Psoas muscle (tissue), 8 donors: Measurements from ENCODE around the gene GREB1. TPM values are rescaled to one million over a fixed set of nuclear protein-coding genes. Genes with fewer than 3 reads are reported as not detected.

Experiments
- ATAC-seq, 4 donors: fragments of 200-7000 bp; cut with Tn5 transposase; one replicate each; pipeline ENCODE4 v1.9.1; 2020; ENCODE audit warnings: moderate library complexity in 3 of 4, mild to moderate bottlenecking in 2 of 4
- DNase-seq, 2 donors: peaks; one replicate each; pipeline ENCODE4 v3.0.0-alpha.2; 2020
- H3K27ac ChIP-seq: fragments of 200-600 bp; one replicate; pipeline ENCODE4 v1.8.0; 2022
- H3K27me3 ChIP-seq, 3 donors: fragments of 200-600 bp in 1 of 3; one replicate each; pipeline versions ENCODE4 v1.6.1 to v1.8.0; 2013 to 2022; ENCODE audit warnings: low read length in 2 of 3, mild to moderate bottlenecking in 2 of 3, moderate library complexity in 1 of 3; ENCODE audit not compliant: insufficient read depth in 3 of 3
- H3K36me3 ChIP-seq, 2 donors: fragments of 200-600 bp in 1 of 2; one replicate each; pipeline versions ENCODE4 v1.6.1 to v1.8.0; 2013 to 2022; ENCODE audit warnings: low read depth in 1 of 2, mild to moderate bottlenecking in 1 of 2, moderate library complexity in 1 of 2; ENCODE audit not compliant: insufficient read depth in 1 of 2
- H3K4me1 ChIP-seq: fragments of 200-600 bp; one replicate; pipeline ENCODE4 v1.8.0; 2022
- H3K4me3 ChIP-seq: fragments of 200-600 bp; one replicate; pipeline ENCODE4 v1.8.0; 2022; ENCODE audit warnings: mild to moderate bottlenecking
- H3K9me3 ChIP-seq: fragments of 200-600 bp; one replicate; pipeline ENCODE4 v1.8.0; 2022
- CTCF ChIP-seq: fragments of 200-600 bp; IDR thresholded peaks from one replicate; pipeline ENCODE4 v1.8.0; 2022; ENCODE audit warnings: antibody characterized with exemption
- WGBS, 3 donors: extraction: QIAGEN DNeasy Blood & Tissue Kit; methylation state at CpG; one replicate each; pipeline versions ENCODE4 v1.1.6 to v1.1.7; 2013; 5-methylcytosine and 5-hydroxymethylcytosine counted together
- intact Hi-C, 2 donors: fragments of 100-400 bp; cut with DNase I; formaldehyde crosslinking; loops; one replicate each; pipeline versions ENCODE4 v1.11.0 to v1.14.2; 2022
- polyA plus RNA-seq, 3 donors: library from polyadenylated mRNA; stranded (reverse); fragments of 200-250 nt; gene quantifications; one replicate each; pipeline ENCODE4 v1.2.3, GENCODE V29; 2013
- total RNA-seq, 4 donors: library from RNA; stranded (reverse); fragmentation: NEBNext Ultra II Directional in 2 of 4; extraction: Animal tissue kit (Norgen Biotek cat#: 25700) in 2 of 4; gene quantifications; one replicate each; pipeline versions ENCODE4 v1.2.1 to v1.2.4, GENCODE V29; 2021 to 2023
- donor health status: healthy with polysubstance abuse.
- donor health status: DM: no; HTN: no; CAD: no; lungs with moderate emphysema.
- donor health status: Bipolar disorder and iron deficiency.
- donor health status: healthy.
- donor health status: DM: yes; HTN: yes; CAD: no.
- donor health status: DM: no; HTN: no; CAD: no.
- donor health status: DM: no; HTN: no; CAD: no.
- donor health status: DM: yes; HTN: yes; CAD: no.

The GREB1 gene
- total and polyA plus RNA-seq, 7 donors: 1.3 to 17.5 (median 3.2) TPM

- ATAC-seq: no peak
- no peaks in the 10 kb centered on the region for H3K4me1 ChIP-seq
- no peak overlapping the region for H3K4me3 ChIP-seq
- peaks cover 0 to 27% of the 10 kb centered on the region in 2 donors for H3K36me3 ChIP-seq
- H3K9me3 ChIP-seq: no peaks in the 10 kb centered on the region
- intact Hi-C loops: no loop called here
- H3K27me3 ChIP-seq: no peaks in the 10 kb centered on the region
- H3K27ac ChIP-seq: no peak overlapping the region
- WGBS, 3 donors: 94 to 95% (median 95%) methylated on average over 10 of the region's 10 CpGs
- DNase-seq: no peak
- TF ChIP-seq CTCF: no peak
Measured at GRCh38 chr2:11625671-11626070, 91.8 kb downstream of the GREB1 start.

GRCh38 chr2:11628675-11629074 is 94.8 kb downstream of the GREB1 start:
- Histone ChIP-seq H3K36me3 (peaks cover 0 to 29% of the 10 kb centered on the region in 2 donors), H3K4me1 (peaks cover 7% of the 10 kb centered on the region), H3K4me3 (no peak overlapping the region), H3K27ac (no peak overlapping the region), H3K9me3 (no peaks in the 10 kb centered on the region), H3K27me3 (no peaks in the 10 kb centered on the region)
- no peak for ATAC-seq
- WGBS, 3 donors: 85 to 86% (median 85%) methylated on average over 9 of the region's 9 CpGs
- TF ChIP-seq CTCF: no peak
- DNase-seq: no peak
- intact Hi-C loops: no loop called here

GRCh38 chr2:11629215-11629614 is 95.4 kb downstream of the GREB1 start:
- WGBS, 3 donors: 89 to 91% (median 90%) methylated on average over 11 of the region's 11 CpGs
- ATAC-seq (no peak), DNase-seq (no peak)
- intact Hi-C loops: no loop called here
- no peaks in the 10 kb centered on the region for H3K27me3 ChIP-seq
- H3K4me1 ChIP-seq: peaks cover 7% of the 10 kb centered on the region
- no peak for TF ChIP-seq CTCF
- no peaks in the 10 kb centered on the region for H3K9me3 ChIP-seq
- peaks cover 0 to 33% of the 10 kb centered on the region in 2 donors for H3K36me3 ChIP-seq
- H3K27ac ChIP-seq: no peak overlapping the region
- no peak overlapping the region for H3K4me3 ChIP-seq

GRCh38 chr2:11629851-11630250 is 96.0 kb downstream of the GREB1 start:
- Histone ChIP-seq H3K27me3 (no peaks in the 10 kb centered on the region), H3K36me3 (peaks cover 0 to 39% of the 10 kb centered on the region in 2 donors), H3K9me3 (no peaks in the 10 kb centered on the region), H3K27ac (no peak overlapping the region), H3K4me3 (no peak overlapping the region), H3K4me1 (peaks cover 7% of the 10 kb centered on the region)
- intact Hi-C loops: no loop called here
- ATAC-seq: peak; percentile 63 to 81 (median 70)
- TF ChIP-seq CTCF: no peak
- 51 to 80% (median 61%) methylated on average over 11 of the region's 11 CpGs for WGBS, 3 donors
- DNase-seq: no peak

- DNase-seq (no peak), ATAC-seq (peak; percentile 77 to 86 (median 79))
- WGBS, 3 donors: 39 to 53% (median 41%) methylated on average over 4 of the region's 4 CpGs
- peak overlapping the region; percentile 34 for H3K27ac ChIP-seq
- no peak overlapping the region for H3K4me3 ChIP-seq
- intact Hi-C loops: no loop called here
- peaks cover 0 to 41% of the 10 kb centered on the region in 2 donors for H3K36me3 ChIP-seq
- no peak for TF ChIP-seq CTCF
- H3K4me1 ChIP-seq: peaks cover 7% of the 10 kb centered on the region
- H3K27me3 ChIP-seq: no peaks in the 10 kb centered on the region
- H3K9me3 ChIP-seq: no peaks in the 10 kb centered on the region
Measured at GRCh38 chr2:11630855-11631254, 97.0 kb downstream of the GREB1 start.
